ENCODE results near the gene MYL4.

DNA sequence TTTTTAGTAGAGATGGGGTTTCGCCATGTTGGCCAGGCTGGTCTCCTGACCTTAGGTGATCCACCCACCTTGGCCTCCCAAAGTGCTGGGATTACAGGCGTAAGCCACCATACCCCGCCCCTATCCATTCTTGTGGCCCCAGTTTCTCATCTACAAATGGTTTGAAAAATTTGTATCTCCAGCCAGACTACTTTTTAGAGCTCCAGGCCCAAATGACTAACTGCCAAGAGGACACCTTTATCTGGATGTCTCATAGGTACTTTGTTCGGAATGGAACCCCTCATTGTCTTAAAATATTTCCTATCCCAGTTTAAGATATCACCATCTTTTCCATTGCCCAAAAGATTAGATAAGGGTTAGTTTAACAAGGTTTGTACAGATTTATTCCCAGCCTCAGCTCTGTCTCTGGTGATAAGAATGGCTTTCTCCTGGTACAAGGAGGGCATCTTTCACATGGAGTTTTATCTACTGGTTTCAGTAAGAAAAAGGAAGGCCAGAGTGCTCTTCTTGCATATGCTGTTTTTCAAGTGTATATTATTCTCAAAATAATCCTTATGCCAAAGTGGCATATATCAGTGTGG is 15.1 kb upstream of the MYL4 start:
- TF ChIP-seq, protein P1, sequence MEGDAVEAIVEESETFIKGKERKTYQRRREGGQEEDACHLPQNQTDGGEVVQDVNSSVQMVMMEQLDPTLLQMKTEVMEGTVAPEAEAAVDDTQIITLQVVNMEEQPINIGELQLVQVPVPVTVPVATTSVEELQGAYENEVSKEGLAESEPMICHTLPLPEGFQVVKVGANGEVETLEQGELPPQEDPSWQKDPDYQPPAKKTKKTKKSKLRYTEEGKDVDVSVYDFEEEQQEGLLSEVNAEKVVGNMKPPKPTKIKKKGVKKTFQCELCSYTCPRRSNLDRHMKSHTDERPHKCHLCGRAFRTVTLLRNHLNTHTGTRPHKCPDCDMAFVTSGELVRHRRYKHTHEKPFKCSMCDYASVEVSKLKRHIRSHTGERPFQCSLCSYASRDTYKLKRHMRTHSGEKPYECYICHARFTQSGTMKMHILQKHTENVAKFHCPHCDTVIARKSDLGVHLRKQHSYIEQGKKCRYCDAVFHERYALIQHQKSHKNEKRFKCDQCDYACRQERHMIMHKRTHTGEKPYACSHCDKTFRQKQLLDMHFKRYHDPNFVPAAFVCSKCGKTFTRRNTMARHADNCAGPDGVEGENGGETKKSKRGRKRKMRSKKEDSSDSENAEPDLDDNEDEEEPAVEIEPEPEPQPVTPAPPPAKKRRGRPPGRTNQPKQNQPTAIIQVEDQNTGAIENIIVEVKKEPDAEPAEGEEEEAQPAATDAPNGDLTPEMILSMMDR (conservative IDR thresholded peaks at IDR 0.05; ENCODE audit: low read depth, low read length): no peak
- TF ChIP-seq EZH2phosphoT487 (IDR thresholded peaks at IDR 0.05; ENCODE audit: borderline replicate concordance, low read length): no peak

Data from PC-3 (cell line).